ENCODE measurements around the gene SEMA3G. TPM values are rescaled to one million over a fixed set of nuclear protein-coding genes. Genes with fewer than 3 reads are reported as not detected.

Gene SEMA3G
- total and polyA plus RNA-seq, 2 experiments from 2014 or later: 0.47 to 2.5 TPM

GRCh38 chr3:52430416-52430810 lies 14.5 kb downstream of the SEMA3G start (continued):
- no peak for TF ChIP-seq ZNF331 (CRISPR knock-in tag; IDR thresholded peaks at IDR 0.05; ENCODE audit: low read depth)
- TF ChIP-seq EZH2 (IDR thresholded peaks at IDR 0.05; ENCODE audit: low read depth, unreplicated experiment): no peak
- no peak for TF ChIP-seq POLR2AphosphoS5 (IDR thresholded peaks at IDR 0.05; ENCODE audit: low read depth)
- no peak for TF ChIP-seq ZNF114 (CRISPR knock-in tag; IDR thresholded peaks at IDR 0.05)
- TF ChIP-seq CTCF (conservative IDR thresholded peaks at IDR 0.05; ENCODE audit: low read depth in 2 of 2): no peak
- no peak for TF ChIP-seq STAT1 (IDR thresholded peaks at IDR 0.05; ENCODE audit: unreplicated experiment)
- TF ChIP-seq CREB1 (CRISPR knock-in tag; IDR thresholded peaks at IDR 0.05; ENCODE audit: low read depth): no peak

- Histone ChIP-seq H3K79me2 (replicated peaks; ENCODE audit: insufficient read depth) (no peaks in the 10 kb centered on the region), H3K27ac (ENCODE audit: low read depth) (no peak overlapping the region), H3F3A (replicated peaks; ENCODE audit: low read depth) (no peaks in the 10 kb centered on the region), H3K4me3 (no peak overlapping the region), H3K36me3 (ENCODE audit: insufficient read depth) (no peaks in the 10 kb centered on the region), H3K4me1 (ENCODE audit: insufficient read depth) (no peaks in the 10 kb centered on the region), H4K20me1 (replicated peaks; ENCODE audit: insufficient read depth) (no peaks in the 10 kb centered on the region), H3K27me3 (ENCODE audit: insufficient read depth) (no peaks in the 10 kb centered on the region), H3K9me2 (ENCODE audit: insufficient read depth) (no peaks in the 10 kb centered on the region), H2AFZ (no peak overlapping the region), H3K4me2 (no peak overlapping the region)
- H3K27ac Mint-ChIP-seq: no peak overlapping the region
- no peaks in the 10 kb centered on the region for H3K36me3 Mint-ChIP-seq (ENCODE audit: low read depth)
- H3K4me1 Mint-ChIP-seq: peaks cover 11% of the 10 kb centered on the region
- H3K9me3 Mint-ChIP-seq: no peaks in the 10 kb centered on the region
- no peak for DNase-seq (ENCODE audit: low spot score)
- no peak for ATAC-seq
- peaks cover 3% of the 10 kb centered on the region for H3K27me3 Mint-ChIP-seq (ENCODE audit: insufficient read depth, low read depth, poor library complexity)
- TF ChIP-seq NANOG (IDR thresholded peaks at IDR 0.05; ENCODE audit: borderline replicate concordance) (no peak), JUNB (IDR thresholded peaks at IDR 0.05; ENCODE audit: unreplicated experiment) (no peak), STAT1 (IDR thresholded peaks at IDR 0.05; ENCODE audit: unreplicated experiment) (no peak), ZNF462 (CRISPR knock-in tag; IDR thresholded peaks at IDR 0.05) (no peak), POLR2AphosphoS5 (IDR thresholded peaks at IDR 0.05; ENCODE audit: low read depth) (no peak)
- H3K4me3 Mint-ChIP-seq: no peak overlapping the region
Measured at GRCh38 chr3:52429779-52430415, 15.0 kb downstream of the SEMA3G start.

All from GM23338 (cell line).